HG03571 (cell line): ENCODE measurements around the gene CDK5RAP2.

Experiments used
- ATAC-seq: cut with Tn5 transposase; IDR thresholded peaks from one replicate; pipeline ENCODE4 v1.9.1; 2021; ENCODE audit not compliant: unreplicated experiment

The CDK5RAP2 gene

DNA sequence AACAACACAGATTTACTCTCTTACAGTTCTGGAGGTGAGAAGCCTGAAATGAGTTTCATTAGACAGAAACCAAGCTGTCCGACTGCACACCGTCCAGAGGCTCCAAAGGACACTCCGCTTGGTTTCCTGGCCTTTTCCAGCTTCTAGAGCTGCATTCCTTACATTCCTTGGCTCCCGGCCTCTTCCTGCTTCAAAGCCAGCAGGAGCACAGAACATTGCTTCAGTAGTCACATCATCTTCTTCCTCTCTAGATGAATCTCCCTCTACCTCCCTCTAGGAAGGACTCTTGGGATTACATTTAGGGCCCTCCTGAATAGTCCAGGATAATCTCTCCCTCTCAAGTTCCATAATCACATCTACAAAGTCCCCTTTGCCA lies 213.3 kb downstream of the CDK5RAP2 start:
- no peak for ATAC-seq

DNA sequence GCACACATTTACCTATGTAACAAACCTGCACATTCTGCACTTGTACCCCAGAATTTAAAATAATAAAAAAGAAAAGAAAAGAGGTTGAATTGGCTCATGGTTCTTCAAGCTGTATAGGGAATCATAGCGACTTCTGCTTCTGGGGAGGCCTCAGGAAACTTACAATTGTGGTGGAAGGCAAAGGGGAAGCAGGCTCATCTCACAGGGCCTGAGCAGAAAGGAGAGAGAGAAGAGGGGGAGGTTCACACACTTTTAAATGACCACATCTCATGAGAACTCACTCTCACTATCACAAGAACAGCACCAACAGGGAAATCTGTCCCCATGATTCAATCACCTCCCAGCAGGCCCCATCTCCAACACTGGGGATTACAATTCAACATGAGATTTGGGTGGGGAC lies 214.6 kb downstream of the CDK5RAP2 start:
- ATAC-seq = no peak

DNA sequence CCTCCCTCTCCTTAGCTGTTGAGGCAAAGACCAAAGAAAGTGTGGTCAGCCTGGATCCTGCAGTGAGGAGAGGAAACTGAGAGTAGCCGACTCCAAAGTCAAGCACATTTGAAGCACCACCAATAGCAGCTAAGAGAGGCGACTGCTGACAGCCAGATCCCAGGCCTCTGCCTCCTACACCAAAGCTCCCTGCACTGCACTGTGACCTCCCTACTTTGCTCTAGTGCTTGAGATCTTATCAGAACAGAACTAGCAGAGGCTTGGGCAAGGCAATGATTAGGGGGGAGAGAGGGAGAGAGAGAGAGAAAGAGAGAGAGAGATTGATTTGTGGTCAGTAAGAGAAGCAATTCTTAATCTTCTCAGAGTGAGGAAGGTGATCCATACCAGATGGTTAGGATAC lies 216.3 kb downstream of the CDK5RAP2 start:
- no peak for ATAC-seq

DNA sequence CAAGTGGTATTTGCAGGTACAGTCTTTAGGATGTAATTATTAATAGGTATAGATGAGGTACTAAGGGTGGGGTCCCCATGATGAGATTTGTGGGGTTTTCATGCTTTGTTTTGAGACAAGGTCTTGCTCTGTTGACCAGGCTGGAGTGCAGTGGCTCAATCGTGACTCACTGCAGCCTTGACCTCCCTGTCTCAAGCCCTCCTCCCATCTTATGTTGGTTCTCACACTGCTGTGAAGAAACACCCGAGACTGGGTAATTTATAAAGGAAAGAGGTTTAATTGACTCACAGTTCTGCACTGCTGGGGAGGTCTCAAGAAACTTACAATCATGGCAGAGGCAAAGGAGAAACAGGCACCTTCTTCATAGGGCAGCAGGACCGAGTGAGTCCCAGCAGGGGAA lies 217.5 kb downstream of the CDK5RAP2 start:
- ATAC-seq = no peak

DNA sequence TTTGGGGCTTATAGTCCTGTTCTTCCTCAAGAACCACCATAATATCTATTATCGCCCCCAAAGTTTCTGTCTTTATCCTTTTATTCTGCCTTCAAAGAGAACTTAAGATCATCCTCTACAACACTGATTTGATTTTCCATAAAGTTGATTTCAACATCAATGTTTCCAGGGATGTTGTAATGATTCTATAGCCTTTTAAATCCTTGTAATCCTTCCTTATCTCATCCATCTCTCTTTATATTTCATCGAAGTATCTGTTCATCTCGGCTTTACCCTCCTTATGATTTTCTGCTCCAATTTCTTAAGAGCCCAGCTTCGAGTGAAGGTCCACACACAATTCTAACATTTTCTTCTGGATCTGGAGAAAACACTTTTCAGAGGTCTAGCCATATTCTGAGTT lies 218.4 kb downstream of the CDK5RAP2 start:
- no peak for ATAC-seq

DNA sequence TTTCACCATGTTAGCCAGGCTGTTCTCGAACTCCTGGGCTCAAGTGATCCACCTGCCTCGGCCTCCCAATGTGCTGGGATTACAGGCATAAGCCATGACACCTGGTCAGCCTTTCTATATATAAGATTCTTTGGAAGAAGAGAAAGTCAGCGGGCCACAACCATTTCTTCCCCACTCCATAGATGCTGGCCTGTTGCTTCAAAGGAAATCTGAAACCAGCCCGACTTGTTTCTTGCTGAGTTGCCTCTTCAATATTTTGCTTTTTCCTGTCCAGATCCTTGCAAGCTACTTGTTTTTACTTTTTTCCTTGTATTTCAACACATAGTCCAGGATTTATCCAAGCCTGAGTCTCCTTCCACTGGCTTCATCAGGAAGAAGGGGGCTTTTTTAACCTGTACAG lies 219.5 kb downstream of the CDK5RAP2 start:
- ATAC-seq = no peak

DNA sequence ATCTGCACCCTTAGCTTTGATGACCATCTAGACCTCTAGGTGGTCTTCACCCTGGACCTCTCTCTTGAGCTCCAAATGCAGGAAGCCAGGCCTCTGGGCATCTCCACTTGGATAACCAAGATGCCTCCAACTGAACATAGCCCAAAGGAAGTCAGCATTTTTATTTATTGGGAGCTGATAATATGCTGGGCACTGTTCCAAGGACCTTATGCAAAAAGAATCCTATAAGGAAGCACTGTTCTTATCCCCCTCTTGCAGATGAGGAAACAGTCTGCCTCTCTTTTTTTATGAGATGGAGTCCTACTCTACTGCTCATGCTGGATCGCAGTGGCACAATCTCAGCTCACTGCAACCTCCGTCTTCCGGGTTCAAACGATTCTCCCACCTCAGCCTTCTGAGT lies 219.9 kb downstream of the CDK5RAP2 start:
- no peak for ATAC-seq

DNA sequence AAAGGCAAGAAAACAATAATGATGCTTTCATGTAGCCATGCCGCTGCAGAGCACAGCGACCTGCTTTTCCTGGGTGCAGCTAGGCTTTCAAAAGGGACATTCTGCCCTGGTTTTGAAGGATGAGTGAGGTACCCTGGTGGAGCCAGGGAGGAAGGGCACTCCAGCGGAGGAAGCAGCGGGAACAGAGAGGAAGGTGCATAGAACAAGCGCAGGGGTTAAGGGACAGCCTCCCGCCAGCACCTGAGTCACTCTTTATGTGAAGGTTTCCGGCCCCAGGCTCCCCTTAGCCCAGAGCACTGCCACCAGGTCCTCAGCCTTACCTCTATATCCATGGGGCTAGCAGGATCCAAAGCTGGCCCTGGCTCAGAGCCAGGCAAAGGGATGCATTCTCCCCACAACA lies 221.1 kb downstream of the CDK5RAP2 start:
- ATAC-seq = no peak

DNA sequence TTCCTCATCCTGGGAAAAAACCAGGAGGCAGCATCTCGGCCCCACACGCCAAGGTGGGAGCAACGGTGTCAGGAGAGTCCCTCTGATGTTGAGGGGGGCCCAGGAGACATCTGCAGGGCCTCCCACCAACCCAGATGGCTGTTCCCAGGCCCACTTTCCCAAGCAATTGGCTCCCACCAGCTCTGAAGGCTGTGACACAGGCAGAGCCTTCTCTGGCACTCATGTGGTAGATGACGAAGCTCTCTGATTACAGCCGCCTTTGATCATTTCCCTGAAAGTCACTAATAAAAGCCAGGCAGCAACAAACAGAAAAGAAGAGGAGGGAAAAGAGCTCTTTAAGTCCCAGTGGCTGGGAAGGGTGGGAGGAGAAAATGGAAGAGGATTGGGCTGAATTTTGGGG lies 226.5 kb downstream of the CDK5RAP2 start:
- ATAC-seq = no peak

DNA sequence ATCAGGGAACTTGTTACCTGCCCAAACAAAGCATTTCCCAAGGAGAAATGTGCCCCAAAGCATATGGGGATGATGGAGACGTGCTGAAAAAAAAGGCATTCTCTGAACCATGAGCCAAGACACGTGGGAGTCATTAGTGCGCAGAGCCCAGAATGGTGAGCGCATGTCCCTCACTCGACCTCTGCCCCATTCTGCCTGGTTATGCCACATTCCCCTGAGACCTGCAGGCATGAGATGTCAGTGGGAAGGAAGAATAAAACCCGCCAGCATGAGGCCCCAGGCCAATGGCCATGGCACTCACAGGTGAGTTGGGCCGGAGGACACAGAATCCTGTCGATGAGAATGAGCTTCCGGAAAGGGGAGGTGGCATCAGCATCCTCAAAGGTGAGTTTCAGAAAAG lies 228.9 kb downstream of the CDK5RAP2 start:
- no peak for ATAC-seq

DNA sequence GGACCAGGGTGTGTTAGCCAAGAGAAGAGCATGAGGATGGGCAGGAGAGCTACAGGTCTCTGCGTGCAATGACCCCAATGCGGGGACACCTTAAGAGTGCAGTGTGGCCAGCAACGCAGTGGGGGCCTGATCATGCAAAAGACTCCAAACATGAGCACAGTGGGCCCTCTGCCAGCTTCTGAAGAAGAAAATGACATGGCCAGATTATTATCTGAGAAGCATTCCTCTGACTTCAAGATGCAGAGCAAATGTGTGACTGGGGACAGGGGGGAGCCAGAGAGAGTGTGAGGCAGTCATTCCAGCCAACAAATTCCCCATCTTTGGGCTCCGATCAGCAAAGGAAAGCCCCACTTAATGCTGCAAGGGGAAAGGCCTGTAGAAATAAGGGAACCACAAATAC lies 229.4 kb downstream of the CDK5RAP2 start:
- ATAC-seq = no peak

DNA sequence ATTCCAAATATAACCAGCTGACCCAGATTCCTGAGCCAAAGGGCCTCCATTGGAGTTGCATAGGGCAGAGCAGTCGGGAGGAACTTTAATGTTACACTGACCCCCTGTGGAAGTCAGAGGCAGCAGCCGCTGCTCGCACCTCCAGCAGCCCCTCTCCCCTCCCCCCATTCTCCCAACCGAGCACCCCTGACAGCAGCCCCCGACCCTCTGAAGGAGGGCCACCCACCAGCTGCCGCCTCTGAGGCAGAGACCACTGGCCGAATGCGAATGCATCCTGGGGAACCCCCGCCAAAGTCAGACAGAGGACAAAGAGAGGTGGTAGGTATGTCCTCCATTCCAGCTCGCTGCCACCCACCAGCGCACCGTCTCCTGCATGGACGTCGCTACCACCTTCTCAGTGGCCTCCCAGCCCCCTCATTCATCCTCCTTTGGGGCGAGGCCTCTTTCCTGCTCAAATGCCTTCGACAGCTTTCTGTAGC lies 231.0 kb downstream of the CDK5RAP2 start:
- ATAC-seq = no peak

DNA sequence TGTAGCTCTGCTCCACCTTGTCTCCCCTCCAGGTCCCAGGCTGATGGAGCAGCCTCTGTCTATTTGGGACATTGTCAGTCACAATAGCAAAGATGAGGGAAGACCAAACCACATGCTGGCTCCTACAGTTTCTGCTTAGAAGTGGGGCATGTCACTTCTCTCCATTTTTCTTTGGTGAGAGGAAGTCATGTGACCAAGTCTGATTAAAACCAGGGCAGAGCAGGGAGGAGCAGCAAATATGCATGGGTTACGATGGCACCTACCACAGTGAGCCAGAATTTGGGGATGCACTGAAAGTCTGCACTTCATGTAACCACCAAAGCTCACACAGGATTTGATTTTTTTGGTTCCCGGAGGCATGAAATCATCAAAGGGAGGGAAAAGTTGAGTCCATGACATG lies 234.6 kb downstream of the CDK5RAP2 start:
- no peak for ATAC-seq

DNA sequence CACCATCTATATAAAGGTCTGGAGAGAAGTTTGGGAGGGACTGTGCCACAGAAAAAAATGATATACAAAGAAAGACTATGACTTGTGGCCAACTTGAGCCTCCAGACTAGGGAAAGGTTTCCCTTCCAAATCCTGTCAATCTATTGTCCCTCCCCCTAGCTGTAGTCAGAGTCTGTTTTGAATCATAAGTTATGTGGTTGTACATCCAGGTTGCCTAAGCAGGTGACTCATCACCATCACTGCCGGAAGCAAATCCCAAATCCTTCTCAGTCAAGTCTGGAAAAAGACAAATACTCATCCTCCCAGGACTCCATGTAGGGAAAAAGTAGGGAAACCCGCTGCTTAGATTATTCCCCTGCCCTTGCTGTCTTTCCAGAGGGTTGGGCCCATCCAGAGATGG lies 235.7 kb downstream of the CDK5RAP2 start:
- no peak for ATAC-seq

DNA sequence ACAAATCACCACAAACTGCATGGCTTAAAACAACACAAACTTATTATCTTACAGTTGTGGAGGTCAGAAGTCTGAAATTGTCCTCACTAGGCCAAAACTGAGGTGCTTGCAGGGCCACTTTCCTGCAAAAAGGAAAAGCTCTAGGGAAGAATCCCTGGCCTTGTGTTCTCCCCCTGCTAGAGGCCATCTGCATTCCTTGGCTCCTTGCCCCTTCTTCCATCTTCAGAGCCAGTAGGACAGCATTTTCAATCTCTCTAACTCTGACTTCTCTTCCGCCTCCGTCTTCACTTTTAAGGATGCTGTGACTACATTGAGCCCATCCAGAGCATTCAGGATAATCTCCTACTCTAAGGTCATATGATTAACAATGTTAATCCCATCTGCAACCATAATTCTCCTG lies 236.6 kb downstream of the CDK5RAP2 start:
- no peak for ATAC-seq
